NCI-H2196 treated with DMSO at 0.1 percent for 48 hours (cell line): ENCODE data around the gene SRGAP1.
"Not testable (repeated sequence)": the region's sequence is repeated elsewhere in the genome, so short reads cannot be mapped to it uniquely, and the experiment has no call there.

ENCODE experiments used
- DNase-seq: peaks from one replicate; lab custom pipeline; 2025; ENCODE audit not compliant: unreplicated experiment; lab: John Stamatoyannopoulos, UW

Gene SRGAP1

GRCh38 chr12:64189530-64189929, 345.0 kb downstream of the SRGAP1 start:
- DNase-seq = no peak

- no peak for DNase-seq
Observed at GRCh38 chr12:64190140-64190539, 345.6 kb downstream of the SRGAP1 start.

GRCh38 chr12:64192644-64193444, 348.3 kb downstream of the SRGAP1 start:
- no peak for DNase-seq

- no peak for DNase-seq
Observed at GRCh38 chr12:64193931-64194330, 349.4 kb downstream of the SRGAP1 start.

GRCh38 chr12:64194333-64195149, 350.0 kb downstream of the SRGAP1 start:
- no peak for DNase-seq

GRCh38 chr12:64195841-64196240, 351.3 kb downstream of the SRGAP1 start:
- not testable (repeated sequence) for DNase-seq

GRCh38 chr12:64203036-64203435, 358.5 kb downstream of the SRGAP1 start:
- DNase-seq = no peak

GRCh38 chr12:64203775-64204174, 359.3 kb downstream of the SRGAP1 start:
- no peak for DNase-seq

- DNase-seq = no peak
Observed at GRCh38 chr12:64205542-64205941, 361.0 kb downstream of the SRGAP1 start.

- no peak for DNase-seq
Observed at GRCh38 chr12:64207453-64207852, 363.0 kb downstream of the SRGAP1 start.
